H1 (cell line): ENCODE data around the gene ECSIT. TPM values are rescaled to one million over a fixed set of nuclear protein-coding genes. Genes with fewer than 3 reads are reported as not detected.

Experiments used
- CHD7 ChIP-seq: fragments of 300-600 bp; sonication (generic); IDR thresholded peaks from 2 replicates; pipeline ENCODE4 v1.7.1; 2012; ENCODE audit warnings: low read length, moderate library complexity, mild to moderate bottlenecking, inconsistent platforms; ENCODE audit not compliant: insufficient replicate concordance
- KDM1A ChIP-seq: fragments of 200-600, 300-600 bp; sonication (generic); IDR thresholded peaks from 2 replicates; pipeline ENCODE4 v1.7.1; 2016; ENCODE audit warnings: mild to moderate bottlenecking, low read length, borderline replicate concordance
- PHF8 ChIP-seq: fragments of 200-600 bp; sonication (generic); conservative IDR thresholded peaks from 2 replicates; pipeline ENCODE4 v1.7.1; 2012; ENCODE audit warnings: low read depth, mild to moderate bottlenecking, inconsistent platforms, low read length, moderate library complexity
- SIN3A ChIP-seq, 2 experiments: IDR thresholded peaks in 1 of 2; conservative IDR thresholded peaks in 1 of 2; 2 replicates each; pipeline ENCODE4 v1.6.1; 2011 to 2012; ENCODE audit warnings: low read length in 2 of 2, improper control_type of control experiment in 1 of 2, low read depth in 1 of 2, mild to moderate bottlenecking in 1 of 2
- SIRT6 ChIP-seq: IDR thresholded peaks from one replicate; pipeline ENCODE4 v1.7.1; 2012; ENCODE audit warnings: low read length, inconsistent platforms
- SRF ChIP-seq: IDR thresholded peaks from 2 replicates; pipeline ENCODE4 v1.6.1; 2011; ENCODE audit warnings: mild to moderate bottlenecking, low read depth, low read length, moderate library complexity
- SUZ12 ChIP-seq: fragments of 200-600 bp; sonication (generic); IDR thresholded peaks from 2 replicates; pipeline ENCODE4 v1.6.1; 2012; ENCODE audit warnings: mild to moderate bottlenecking, inconsistent platforms, low read length, moderate library complexity, mixed read lengths
- TAF1 ChIP-seq: IDR thresholded peaks from 2 replicates; pipeline ENCODE4 v1.6.1; 2011; ENCODE audit warnings: mild to moderate bottlenecking, low read depth, low read length
- polyA plus RNA-seq, 7 experiments: library from polyadenylated mRNA; depleted of rRNA in 3 of 7; stranded (reverse) in 5 of 7; unstranded in 2 of 7; fragments of >200 nt in 5 of 7; fragments of 200-250 nt in 2 of 7; gene quantifications; 1 replicate in 5 of 7; 2 replicates in 1 of 7; 4 replicates in 1 of 7; pipeline versions ENCODE4 v1.2.1 to v1.2.3, GENCODE V29; 2011 to 2013; ENCODE audit warnings: missing spikeins in 2 of 7, mixed read lengths in 2 of 7
- total RNA-seq: library from RNA; stranded (reverse); fragmentation: NEBNext Ultra II Directional; extraction: Animal tissue kit (Norgen Biotek cat#: 25700); gene quantifications from 2 replicates; pipeline ENCODE4 v1.2.1, GENCODE V29; 2021

ECSIT gene
- total and polyA plus RNA-seq, 2 of the 8 experiments (the other 6 are each of a cell fraction or from before 2014, with no cell fraction given) = 55.7 to 74.1 TPM

- TF ChIP-seq KDM1A (peak; percentile 80; the same call in 1 of the 2 replicates), CHD7 (no peak), TAF1 (peak; percentile 50), SRF (peak; percentile 91), SUZ12 (no peak), SIN3A (conservative IDR thresholded peaks at IDR 0.05 in 1 of 2, IDR thresholded peaks at IDR 0.05 in 1 of 2; ENCODE audit: low read depth in 1 of 2, low read length in 2 of 2) (no peak), SIRT6 (no peak), PHF8 (peak; percentile 66)
These were observed 10.8 kb upstream of the ECSIT start (continued) for GRCh38 chr19:11539495-11540365.
